HCT116 (cell line): ENCODE measurements around the gene TBX4. TPM values are rescaled to one million over a fixed set of nuclear protein-coding genes. Genes with fewer than 3 reads are reported as not detected.

ENCODE experiments used
- ATAC-seq: fragments of 200-7000 bp; cut with Tn5 transposase; 2 replicates; pipeline ENCODE4 v1.9.1; 2020; ENCODE audit warnings: mild to moderate bottlenecking, moderate library complexity
- BruUV-seq: library from RNA; stranded (reverse); fragments of 400-500 nt; replicated peaks from 2 replicates; lab custom pipeline; 2021; lab: Mats Ljungman, UMichigan
- CTCF ChIA-PET: fragments of 300-600 bp; sonication (Branson Sonifier 250); formaldehyde crosslinking; loops from one replicate; lab custom pipeline; 2021; ENCODE audit warnings: antibody characterized with exemption; lab: Charles Lee
- POLR2A ChIA-PET: fragments of 300-600, 350-600 bp; sonication (Branson Sonifier 250); formaldehyde crosslinking; loops from one replicate; lab custom pipeline; 2021; ENCODE audit warnings: antibody characterized with exemption; lab: Charles Lee
- RAD21 ChIA-PET, 2 experiments: fragments of 300-600 bp; sonication (Branson Sonifier 250); formaldehyde crosslinking; loops; one replicate each; lab custom pipeline; 2023; ENCODE audit warnings: low total read pairs in 2 of 2; ENCODE audit not compliant: uncharacterized antibody in 2 of 2, unreplicated experiment in 2 of 2, low non-redundant PET in 1 of 2; lab: Charles Lee
- DNase-seq: peaks from one replicate; pipeline ENCODE4 v3.0.0-alpha.2; 2010; ENCODE audit warnings: low read depth, low spot score
- H2AFZ ChIP-seq: fragments of 200-600 bp; shearing (Covaris generic), sonication (generic); 2 replicates; pipeline ENCODE4 v1.6.1; 2017; ENCODE audit warnings: low read depth, mixed run types, mixed read lengths, antibody characterized with exemption, low read length; ENCODE audit not compliant: poor library complexity, severe bottlenecking
- H3K27ac ChIP-seq: 2 replicates; pipeline ENCODE4 v1.5.1; 2012; ENCODE audit warnings: low read depth, low read length
- H3K27me3 ChIP-seq: fragments of 200-600 bp; sonication (generic); 2 replicates; pipeline ENCODE4 v1.6.1; 2016; ENCODE audit warnings: mixed run types, low read length, mixed read lengths; ENCODE audit not compliant: insufficient read depth
- H3K36me3 ChIP-seq, 2 experiments: fragments of 200-500 bp in 1 of 2; fragments of 200-600 bp in 1 of 2; sonication (Bioruptor generic) in 1 of 2; sonication (generic) in 1 of 2; 2 replicates each; pipeline versions ENCODE4 v1.5.1 to v1.6.1; 2014 to 2016; ENCODE audit warnings: low read length in 2 of 2, inconsistent platforms in 1 of 2, mixed read lengths in 1 of 2, mixed run types in 1 of 2; ENCODE audit not compliant: insufficient read depth in 2 of 2, control insufficient read depth in 1 of 2
- H3K4me1 ChIP-seq, 2 experiments: fragments of 200-600 bp in 1 of 2; sonication (generic) in 1 of 2; 2 replicates each; pipeline versions ENCODE4 v1.5.1 to v1.6.1; 2012 to 2017; ENCODE audit warnings: low read length in 2 of 2, inconsistent platforms in 1 of 2, mild to moderate bottlenecking in 1 of 2, mixed read lengths in 1 of 2, mixed run types in 1 of 2, moderate library complexity in 1 of 2; ENCODE audit not compliant: insufficient read depth in 2 of 2, control insufficient read depth in 1 of 2
- H3K4me2 ChIP-seq: fragments of 200-600 bp; sonication (generic); 2 replicates; pipeline ENCODE4 v1.6.1; 2017; ENCODE audit warnings: mixed run types, low read length, mixed read lengths
- H3K4me3 ChIP-seq, 2 experiments: fragments of 200-600 bp in 1 of 2; sonication (generic) in 1 of 2; replicated peaks in 1 of 2; 2 replicates each; pipeline ENCODE4 v1.5.1; 2011 to 2016; ENCODE audit warnings: low read length in 2 of 2, control low read depth in 1 of 2, low read depth in 1 of 2, mild to moderate bottlenecking in 1 of 2, mixed read lengths in 1 of 2, mixed run types in 1 of 2
- H3K79me2 ChIP-seq: fragments of 200-600 bp; sonication (generic); 2 replicates; pipeline ENCODE4 v1.6.1; 2017; ENCODE audit warnings: mild to moderate bottlenecking, mixed run types, low read length, moderate library complexity, mixed read lengths; ENCODE audit not compliant: insufficient read depth
- H3K9ac ChIP-seq: fragments of 200-600 bp; sonication (generic); 2 replicates; pipeline ENCODE4 v1.6.1; 2016; ENCODE audit warnings: low read length, mixed read lengths
- H3K9me2 ChIP-seq: fragments of 200-600 bp; sonication (generic), shearing (Covaris generic); 2 replicates; pipeline ENCODE4 v1.6.1; 2017; ENCODE audit warnings: mixed run types, mild to moderate bottlenecking, moderate library complexity; ENCODE audit not compliant: insufficient read depth
- H3K9me3 ChIP-seq, 2 experiments: fragments of 200-500 bp in 1 of 2; fragments of 200-600 bp in 1 of 2; sonication (Bioruptor generic) in 1 of 2; sonication (generic) in 1 of 2; 2 replicates each; pipeline ENCODE4 v1.6.1; 2014 to 2017; ENCODE audit warnings: low read length in 2 of 2, mixed read lengths in 2 of 2, inconsistent platforms in 1 of 2, low read depth in 1 of 2, mild to moderate bottlenecking in 1 of 2, mixed run types in 1 of 2, moderate library complexity in 1 of 2; ENCODE audit not compliant: control insufficient read depth in 1 of 2, insufficient read depth in 1 of 2
- H4K20me1 ChIP-seq: fragments of 200-600 bp; sonication (generic), shearing (Covaris generic); 2 replicates; pipeline ENCODE4 v1.6.1; 2017; ENCODE audit warnings: mixed run types, mild to moderate bottlenecking, moderate library complexity; ENCODE audit not compliant: insufficient read depth
- CEBPB ChIP-seq: IDR thresholded peaks from 2 replicates; pipeline ENCODE4 v1.6.1; 2012; ENCODE audit warnings: low read depth
- FOSL1 ChIP-seq: IDR thresholded peaks from 2 replicates; pipeline ENCODE4 v1.6.1; 2012; ENCODE audit warnings: low read depth
- REST ChIP-seq: IDR thresholded peaks from 2 replicates; pipeline ENCODE4 v1.6.1; 2012; ENCODE audit warnings: low read depth
- SRF ChIP-seq: IDR thresholded peaks from 2 replicates; pipeline ENCODE4 v1.6.1; 2012; ENCODE audit warnings: low read depth
- TCF7L2 ChIP-seq: IDR thresholded peaks from 2 replicates; pipeline ENCODE4 v1.7.0; 2011; ENCODE audit warnings: borderline replicate concordance, inconsistent platforms; ENCODE audit not compliant: insufficient read depth, insufficient read length; ENCODE audit errors: extremely low read depth
- YY1 ChIP-seq: IDR thresholded peaks from 2 replicates; pipeline ENCODE4 v1.6.1; 2011; ENCODE audit warnings: low read length, low read depth, moderate library complexity, mild to moderate bottlenecking; ENCODE audit not compliant: insufficient replicate concordance; ENCODE audit errors: extremely low read depth
- intact Hi-C: fragments of 100-400 bp; cut with micrococcal nuclease; formaldehyde crosslinking; loops from 2 replicates; pipeline ENCODE4 v1.10.0; 2022
- total RNA-seq: library from RNA; stranded (reverse); gene quantifications from one replicate; pipeline ENCODE4 v1.2.1, GENCODE V29; 2021; ENCODE audit not compliant: unreplicated experiment

TBX4 gene
- total RNA-seq, 1 experiment from 2014 or later: 0.27 TPM

DNA sequence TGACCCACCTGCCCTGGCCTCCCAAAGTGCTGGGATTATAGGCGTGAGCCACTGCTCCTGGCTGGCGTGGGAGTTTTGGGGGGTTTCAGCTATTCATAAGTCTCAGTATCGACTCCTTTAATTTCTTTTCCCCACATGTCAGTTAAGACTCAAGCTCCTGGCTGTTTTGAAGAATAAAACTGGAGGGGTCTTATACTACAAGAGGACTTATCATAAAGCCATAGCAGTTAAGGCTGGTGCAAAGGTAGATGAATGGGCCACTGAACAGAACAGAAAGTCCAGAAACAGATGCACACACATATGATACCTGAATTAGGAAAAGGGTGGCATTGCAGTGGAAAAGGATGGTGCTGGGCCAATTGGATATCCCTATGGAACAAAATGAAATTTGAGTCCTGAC is 47.4 kb downstream of the TBX4 start (continued):
- no peak for TF ChIP-seq REST
- TF ChIP-seq, all 23 proteins: peak for 0

GRCh38 chr17:61500287-61500686 is 48.1 kb downstream of the TBX4 start:
- H3K9ac ChIP-seq: no peak overlapping the region
- H3K27ac ChIP-seq: no peak overlapping the region; the same call in 1 of the 2 replicates
- no peaks in the 10 kb centered on the region for H3K9me2 ChIP-seq
- no peaks in the 10 kb centered on the region for H4K20me1 ChIP-seq
- RAD21 ChIA-PET: no interaction called here
- CTCF ChIA-PET: no interaction called here
- no peak for ATAC-seq
- no peak overlapping the region for H3K4me2 ChIP-seq
- H2AFZ ChIP-seq: no peak overlapping the region
- no peaks in the 10 kb centered on the region for H3K9me3 ChIP-seq
- BruUV-seq: no TSS peak
- H3K27me3 ChIP-seq: no peaks in the 10 kb centered on the region
- POLR2A ChIA-PET: interaction anchor here (1.5 kb wide), 1 partner anchor 14 kb away, joined by 4 read pairs; no protein-coding TSS in a partner anchor
- H3K79me2 ChIP-seq: no peaks in the 10 kb centered on the region
- no peak for TF ChIP-seq SRF
- TF ChIP-seq TCF7L2: no peak
- no peak for TF ChIP-seq YY1
- TF ChIP-seq CEBPB: no peak
- TF ChIP-seq FOSL1: no peak
- no peak overlapping the region for H3K4me3 ChIP-seq
- intact Hi-C loops: no loop called here
- H3K4me1 ChIP-seq: peaks cover 49 to 59% of the 10 kb centered on the region in 2 experiments
- no peak for DNase-seq
- no peaks in the 10 kb centered on the region for H3K36me3 ChIP-seq
